Mucosa of gallbladder (tissue), 1 donor: ENCODE data around the gene B3GALNT2. TPM values are rescaled to one million over a fixed set of nuclear protein-coding genes. Genes with fewer than 3 reads are reported as not detected.
A peak's percentile ranks its signal among the peaks of the same experiment; 100 is the strongest.
"Not testable (repeated sequence)": the region's sequence is repeated elsewhere in the genome, so short reads cannot be mapped to it uniquely, and the experiment has no call there.

Source experiments
- DNase-seq: peaks from one replicate; pipeline ENCODE4 v3.0.0-alpha.2; 2020; ENCODE audit warnings: low spot score
- total RNA-seq: library from RNA; stranded (reverse); gene quantifications from one replicate; pipeline ENCODE4 v1.2.1, GENCODE V29; 2021
- donor health status: DM: no; HTN: no; CAD: no.

The B3GALNT2 gene
- total RNA-seq = 30.3 TPM

GRCh38 chr1:235504122-235504493 lies at the start of gene B3GALNT2:
TSS of gene B3GALNT2 (minus strand) at chr1:235504452. CDS start at chr1:235504252, 200 bp downstream.
- no peak for DNase-seq

GRCh38 chr1:235553112-235553551 lies 48.9 kb upstream of the B3GALNT2 start:
- no peak for DNase-seq

GRCh38 chr1:235552146-235552716 lies 48.0 kb upstream of the B3GALNT2 start:
- no peak for DNase-seq

- no peak for DNase-seq
These were observed 45.3 kb upstream of the B3GALNT2 start for GRCh38 chr1:235549351-235550139.

GRCh38 chr1:235546369-235547155 lies 42.3 kb upstream of the B3GALNT2 start:
- not testable (repeated sequence) for DNase-seq

GRCh38 chr1:235545292-235545930 lies 41.2 kb upstream of the B3GALNT2 start:
- no peak for DNase-seq

GRCh38 chr1:235542845-235543244 lies 38.6 kb upstream of the B3GALNT2 start:
- not testable (repeated sequence) for DNase-seq

GRCh38 chr1:235533476-235534168 lies 29.4 kb upstream of the B3GALNT2 start:
- no peak for DNase-seq

- no peak for DNase-seq
These were observed 28.1 kb upstream of the B3GALNT2 start for GRCh38 chr1:235532360-235532759.

- no peak for DNase-seq
These were observed 23.1 kb upstream of the B3GALNT2 start for GRCh38 chr1:235527196-235527814.

- no peak for DNase-seq
These were observed 21.1 kb upstream of the B3GALNT2 start for GRCh38 chr1:235525314-235525713.

- DNase-seq = no peak
These were observed 12.7 kb upstream of the B3GALNT2 start for GRCh38 chr1:235516862-235517446.

GRCh38 chr1:235515844-235516512 lies 11.7 kb upstream of the B3GALNT2 start:
- no peak for DNase-seq

GRCh38 chr1:235513495-235514366 lies 9.5 kb upstream of the B3GALNT2 start:
- DNase-seq = peak; percentile 40

- no peak for DNase-seq
These were observed 7.4 kb upstream of the B3GALNT2 start for GRCh38 chr1:235511470-235512240.

GRCh38 chr1:235510823-235511222 lies 6.6 kb upstream of the B3GALNT2 start:
- DNase-seq = no peak

GRCh38 chr1:235507623-235508022 lies 3.4 kb upstream of the B3GALNT2 start:
- DNase-seq = no peak
